ENCODE measurements around the gene ADAMTS7.
"Not testable (repeated sequence)": the region's sequence is repeated elsewhere in the genome, so short reads cannot be mapped to it uniquely, and the experiment has no call there.

ADAMTS7 gene, protein sequence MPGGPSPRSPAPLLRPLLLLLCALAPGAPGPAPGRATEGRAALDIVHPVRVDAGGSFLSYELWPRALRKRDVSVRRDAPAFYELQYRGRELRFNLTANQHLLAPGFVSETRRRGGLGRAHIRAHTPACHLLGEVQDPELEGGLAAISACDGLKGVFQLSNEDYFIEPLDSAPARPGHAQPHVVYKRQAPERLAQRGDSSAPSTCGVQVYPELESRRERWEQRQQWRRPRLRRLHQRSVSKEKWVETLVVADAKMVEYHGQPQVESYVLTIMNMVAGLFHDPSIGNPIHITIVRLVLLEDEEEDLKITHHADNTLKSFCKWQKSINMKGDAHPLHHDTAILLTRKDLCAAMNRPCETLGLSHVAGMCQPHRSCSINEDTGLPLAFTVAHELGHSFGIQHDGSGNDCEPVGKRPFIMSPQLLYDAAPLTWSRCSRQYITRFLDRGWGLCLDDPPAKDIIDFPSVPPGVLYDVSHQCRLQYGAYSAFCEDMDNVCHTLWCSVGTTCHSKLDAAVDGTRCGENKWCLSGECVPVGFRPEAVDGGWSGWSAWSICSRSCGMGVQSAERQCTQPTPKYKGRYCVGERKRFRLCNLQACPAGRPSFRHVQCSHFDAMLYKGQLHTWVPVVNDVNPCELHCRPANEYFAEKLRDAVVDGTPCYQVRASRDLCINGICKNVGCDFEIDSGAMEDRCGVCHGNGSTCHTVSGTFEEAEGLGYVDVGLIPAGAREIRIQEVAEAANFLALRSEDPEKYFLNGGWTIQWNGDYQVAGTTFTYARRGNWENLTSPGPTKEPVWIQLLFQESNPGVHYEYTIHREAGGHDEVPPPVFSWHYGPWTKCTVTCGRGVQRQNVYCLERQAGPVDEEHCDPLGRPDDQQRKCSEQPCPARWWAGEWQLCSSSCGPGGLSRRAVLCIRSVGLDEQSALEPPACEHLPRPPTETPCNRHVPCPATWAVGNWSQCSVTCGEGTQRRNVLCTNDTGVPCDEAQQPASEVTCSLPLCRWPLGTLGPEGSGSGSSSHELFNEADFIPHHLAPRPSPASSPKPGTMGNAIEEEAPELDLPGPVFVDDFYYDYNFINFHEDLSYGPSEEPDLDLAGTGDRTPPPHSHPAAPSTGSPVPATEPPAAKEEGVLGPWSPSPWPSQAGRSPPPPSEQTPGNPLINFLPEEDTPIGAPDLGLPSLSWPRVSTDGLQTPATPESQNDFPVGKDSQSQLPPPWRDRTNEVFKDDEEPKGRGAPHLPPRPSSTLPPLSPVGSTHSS (N-terminal part only)

GRCh38 chr15:78811124-78811824 lies at the start of gene ADAMTS7:
Gene ADAMTS7 (minus strand): TSS chr15:78811464. CDS start chr15:78811220, 244 bp downstream.
- no peaks in the 10 kb centered on the region for H3K36me3 ChIP-seq (ENCODE audit: control insufficient read depth in 2 of 2, insufficient read depth in 2 of 2, low read length in 2 of 2)
- H3K9ac ChIP-seq (ENCODE audit: low read depth in 1 of 2, low read length in 2 of 2): peak within 1 kb of the TSS; percentile 36 to 38
- H3K4me1 ChIP-seq (ENCODE audit: control insufficient read depth in 2 of 2, insufficient read depth in 2 of 2, low read length in 2 of 2): peaks cover 6 to 9% of the 10 kb centered on the region in 2 donors
- H3K9me3 ChIP-seq (ENCODE audit: control insufficient read depth in 2 of 2, low read length in 2 of 2): no peaks in the 10 kb centered on the region
- H3K4me3 ChIP-seq (ENCODE audit: low read length in 2 of 2): peak within 1 kb of the TSS; percentile 55 to 60
- H3K27me3 ChIP-seq (ENCODE audit: control insufficient read depth in 2 of 2, insufficient read depth in 2 of 2, low read length in 2 of 2): peaks cover 16 to 23% of the 10 kb centered on the region in 2 donors
- peak within 1 kb of the TSS in 1 of 2 donors; percentile 43 for H3K27ac ChIP-seq (ENCODE audit: low read depth in 2 of 2, low read length in 2 of 2)

DNA sequence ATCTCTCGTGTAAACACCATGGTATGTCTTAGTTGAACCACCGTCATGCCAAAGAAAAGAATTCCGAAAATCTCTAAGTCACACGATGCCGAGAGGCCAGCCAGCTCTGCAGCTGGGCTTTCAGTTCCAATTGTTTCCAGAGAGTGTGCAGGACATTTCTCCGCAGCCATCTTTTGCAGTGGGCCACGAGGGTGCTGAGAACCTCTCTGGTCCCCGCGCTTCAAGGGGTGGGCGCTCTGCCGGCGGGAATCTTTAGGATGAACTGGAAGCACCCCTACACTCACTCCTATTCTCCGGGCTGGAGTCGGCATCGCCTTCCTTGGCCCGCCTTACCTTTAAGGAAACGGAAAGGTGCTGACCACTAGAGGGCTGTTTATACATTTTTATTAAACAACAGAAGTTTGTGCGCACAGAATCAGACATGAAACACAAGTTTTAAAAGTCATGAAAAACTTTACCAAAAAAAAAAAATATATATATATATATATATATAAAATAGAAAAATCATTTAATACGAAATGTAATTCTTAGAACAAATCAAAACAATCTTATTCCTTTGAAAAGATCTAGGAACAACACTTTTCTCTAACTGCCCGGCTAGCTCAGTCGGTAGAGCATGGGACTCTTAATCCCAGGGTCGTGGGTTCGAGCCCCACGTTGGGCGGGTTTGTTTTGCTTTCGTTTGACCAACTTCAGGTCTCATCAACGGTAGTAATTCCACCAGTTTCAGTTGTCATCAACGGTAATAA lies 48.9 kb upstream of the ADAMTS7 start:
- H3K4me1 ChIP-seq (ENCODE audit: control insufficient read depth in 2 of 2, insufficient read depth in 2 of 2, low read length in 2 of 2): no peaks in the 10 kb centered on the region
- no peaks in the 10 kb centered on the region for H3K9me3 ChIP-seq (ENCODE audit: control insufficient read depth in 2 of 2, low read length in 2 of 2)
- no peaks in the 10 kb centered on the region for H3K36me3 ChIP-seq (ENCODE audit: control insufficient read depth in 2 of 2, insufficient read depth in 2 of 2, low read length in 2 of 2)
- peak overlapping the region; percentile 71 to 78 for H3K4me3 ChIP-seq (ENCODE audit: low read length in 2 of 2)
- H3K9ac ChIP-seq (ENCODE audit: low read depth in 1 of 2, low read length in 2 of 2): peak overlapping the region; percentile 52 to 68
- H3K27ac ChIP-seq (ENCODE audit: low read depth in 2 of 2, low read length in 2 of 2): peak overlapping the region in 1 of 2 donors; percentile 32
- H3K27me3 ChIP-seq (ENCODE audit: control insufficient read depth in 2 of 2, insufficient read depth in 2 of 2, low read length in 2 of 2): no peaks in the 10 kb centered on the region

DNA sequence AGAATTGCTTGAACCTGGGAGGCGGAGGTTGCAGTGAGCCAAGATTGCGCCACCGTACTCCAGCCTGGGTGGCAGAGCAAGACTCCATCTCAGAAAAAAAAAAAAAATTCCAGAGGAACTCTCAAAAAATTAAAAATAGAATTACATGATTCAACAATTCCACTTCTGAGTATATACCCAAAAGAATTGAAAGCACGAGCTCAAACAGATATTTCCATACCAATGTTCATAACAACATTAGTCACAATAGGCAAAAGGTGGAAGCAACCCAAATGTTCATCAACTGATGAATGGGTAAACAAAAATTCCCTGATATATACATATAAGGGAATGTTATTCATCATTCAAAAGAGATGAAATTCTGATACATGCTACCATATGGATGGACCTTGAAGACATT lies 44.5 kb upstream of the ADAMTS7 start:
- H3K9me3 ChIP-seq (ENCODE audit: control insufficient read depth in 2 of 2, low read length in 2 of 2): no peaks in the 10 kb centered on the region
- no peaks in the 10 kb centered on the region for H3K4me1 ChIP-seq (ENCODE audit: control insufficient read depth in 2 of 2, insufficient read depth in 2 of 2, low read length in 2 of 2)
- H3K27ac ChIP-seq (ENCODE audit: low read depth in 2 of 2, low read length in 2 of 2): no peak overlapping the region
- no peaks in the 10 kb centered on the region for H3K36me3 ChIP-seq (ENCODE audit: control insufficient read depth in 2 of 2, insufficient read depth in 2 of 2, low read length in 2 of 2)
- no peaks in the 10 kb centered on the region for H3K27me3 ChIP-seq (ENCODE audit: control insufficient read depth in 2 of 2, insufficient read depth in 2 of 2, low read length in 2 of 2)
- no peak overlapping the region for H3K4me3 ChIP-seq (ENCODE audit: low read length in 2 of 2)
- no peak overlapping the region for H3K9ac ChIP-seq (ENCODE audit: low read depth in 1 of 2, low read length in 2 of 2)

DNA sequence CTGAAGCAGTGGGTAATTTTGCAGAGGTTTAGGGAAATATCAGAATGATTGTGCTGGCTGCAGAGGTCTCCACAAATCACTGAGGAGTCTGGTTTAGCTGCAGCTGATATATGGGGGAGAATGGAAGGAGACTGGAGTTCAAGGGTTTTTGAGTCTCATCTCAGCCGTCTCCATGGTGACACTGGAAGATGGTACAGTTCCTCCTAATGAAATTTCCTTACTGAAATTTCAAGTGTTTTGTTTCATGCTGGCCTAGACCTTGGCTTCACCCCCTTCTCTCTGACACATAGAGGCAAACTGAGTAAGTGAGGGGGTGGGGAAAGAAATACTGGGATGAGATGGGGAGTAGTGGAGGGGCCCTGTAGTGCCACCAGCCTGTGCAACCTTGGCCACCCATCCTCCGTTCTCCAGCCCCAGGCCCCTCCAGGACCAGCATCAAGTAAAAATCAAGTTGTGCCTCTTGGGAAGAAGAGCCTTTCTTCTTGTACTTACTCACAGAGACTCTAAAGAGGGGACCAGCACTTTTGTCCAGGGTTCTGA lies 43.6 kb upstream of the ADAMTS7 start:
- H3K4me1 ChIP-seq (ENCODE audit: control insufficient read depth in 2 of 2, insufficient read depth in 2 of 2, low read length in 2 of 2): no peaks in the 10 kb centered on the region
- no peak overlapping the region for H3K9ac ChIP-seq (ENCODE audit: low read depth in 1 of 2, low read length in 2 of 2)
- no peaks in the 10 kb centered on the region for H3K27me3 ChIP-seq (ENCODE audit: control insufficient read depth in 2 of 2, insufficient read depth in 2 of 2, low read length in 2 of 2)
- no peak overlapping the region for H3K4me3 ChIP-seq (ENCODE audit: low read length in 2 of 2)
- no peak overlapping the region for H3K27ac ChIP-seq (ENCODE audit: low read depth in 2 of 2, low read length in 2 of 2)
- no peaks in the 10 kb centered on the region for H3K9me3 ChIP-seq (ENCODE audit: control insufficient read depth in 2 of 2, low read length in 2 of 2)
- H3K36me3 ChIP-seq (ENCODE audit: control insufficient read depth in 2 of 2, insufficient read depth in 2 of 2, low read length in 2 of 2): no peaks in the 10 kb centered on the region

DNA sequence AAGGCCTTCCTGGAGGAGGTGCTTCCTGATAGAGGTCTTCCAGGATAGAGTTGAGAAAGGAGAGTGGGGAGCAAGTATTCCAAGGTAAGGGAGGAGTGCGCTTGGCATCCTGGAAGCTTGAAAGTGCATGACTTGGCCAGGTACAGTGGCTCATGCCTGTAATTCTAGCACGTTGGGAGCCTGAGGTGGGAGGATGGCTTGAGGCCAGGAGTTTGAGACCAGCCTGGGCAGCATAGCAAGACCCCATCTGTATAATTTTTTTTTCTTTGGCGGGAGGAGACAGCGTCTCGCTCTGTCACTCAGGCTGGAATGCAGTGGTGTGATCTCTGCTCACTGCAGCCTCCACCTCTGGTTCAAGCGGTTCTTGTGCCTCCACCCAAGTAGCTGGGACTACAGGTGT lies 42.2 kb upstream of the ADAMTS7 start:
- Histone ChIP-seq H3K9me3 (ENCODE audit: control insufficient read depth in 2 of 2, low read length in 2 of 2) (no peaks in the 10 kb centered on the region), H3K27me3 (ENCODE audit: control insufficient read depth in 2 of 2, insufficient read depth in 2 of 2, low read length in 2 of 2) (no peaks in the 10 kb centered on the region), H3K36me3 (ENCODE audit: control insufficient read depth in 2 of 2, insufficient read depth in 2 of 2, low read length in 2 of 2) (no peaks in the 10 kb centered on the region), H3K4me1 (ENCODE audit: control insufficient read depth in 2 of 2, insufficient read depth in 2 of 2, low read length in 2 of 2) (no peaks in the 10 kb centered on the region), H3K9ac (ENCODE audit: low read depth in 1 of 2, low read length in 2 of 2) (no peak overlapping the region), H3K4me3 (ENCODE audit: low read length in 2 of 2) (no peak overlapping the region), H3K27ac (ENCODE audit: low read depth in 2 of 2, low read length in 2 of 2) (no peak overlapping the region)

GRCh38 chr15:78850941-78851755 lies 39.9 kb upstream of the ADAMTS7 start:
- no peaks in the 10 kb centered on the region for H3K9me3 ChIP-seq (ENCODE audit: control insufficient read depth in 2 of 2, low read length in 2 of 2)
- H3K4me1 ChIP-seq (ENCODE audit: control insufficient read depth in 2 of 2, insufficient read depth in 2 of 2, low read length in 2 of 2): no peaks in the 10 kb centered on the region
- H3K27me3 ChIP-seq (ENCODE audit: control insufficient read depth in 2 of 2, insufficient read depth in 2 of 2, low read length in 2 of 2): no peaks in the 10 kb centered on the region
- H3K27ac ChIP-seq (ENCODE audit: low read depth in 2 of 2, low read length in 2 of 2): no peak overlapping the region
- H3K4me3 ChIP-seq (ENCODE audit: low read length in 2 of 2): no peak overlapping the region
- H3K9ac ChIP-seq (ENCODE audit: low read depth in 1 of 2, low read length in 2 of 2): no peak overlapping the region
- no peaks in the 10 kb centered on the region for H3K36me3 ChIP-seq (ENCODE audit: control insufficient read depth in 2 of 2, insufficient read depth in 2 of 2, low read length in 2 of 2)

DNA sequence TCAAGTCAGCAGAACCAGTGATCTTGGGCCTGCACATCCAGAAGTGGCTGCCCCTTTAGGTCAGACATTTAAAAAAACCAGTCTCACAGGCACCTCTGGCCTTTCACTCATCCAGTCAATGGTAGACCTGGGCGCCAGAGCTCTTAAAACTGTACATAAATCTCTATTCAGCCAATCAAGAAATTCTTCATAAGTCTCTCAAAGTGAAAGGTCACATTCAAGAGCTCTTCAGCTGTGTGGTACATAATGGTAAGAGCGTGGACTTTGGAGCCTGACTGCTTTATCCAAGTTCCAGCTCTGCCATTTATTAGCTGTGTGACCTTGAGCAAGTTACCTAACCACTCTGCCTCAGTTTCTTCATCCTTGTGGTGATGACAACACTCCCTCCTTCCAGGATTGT lies 39.1 kb upstream of the ADAMTS7 start:
- no peaks in the 10 kb centered on the region for H3K27me3 ChIP-seq (ENCODE audit: control insufficient read depth in 2 of 2, insufficient read depth in 2 of 2, low read length in 2 of 2)
- H3K4me1 ChIP-seq (ENCODE audit: control insufficient read depth in 2 of 2, insufficient read depth in 2 of 2, low read length in 2 of 2): no peaks in the 10 kb centered on the region
- no peak overlapping the region for H3K9ac ChIP-seq (ENCODE audit: low read depth in 1 of 2, low read length in 2 of 2)
- H3K36me3 ChIP-seq (ENCODE audit: control insufficient read depth in 2 of 2, insufficient read depth in 2 of 2, low read length in 2 of 2): no peaks in the 10 kb centered on the region
- H3K4me3 ChIP-seq (ENCODE audit: low read length in 2 of 2): no peak overlapping the region
- no peak overlapping the region for H3K27ac ChIP-seq (ENCODE audit: low read depth in 2 of 2, low read length in 2 of 2)
- H3K9me3 ChIP-seq (ENCODE audit: control insufficient read depth in 2 of 2, low read length in 2 of 2): no peaks in the 10 kb centered on the region

DNA sequence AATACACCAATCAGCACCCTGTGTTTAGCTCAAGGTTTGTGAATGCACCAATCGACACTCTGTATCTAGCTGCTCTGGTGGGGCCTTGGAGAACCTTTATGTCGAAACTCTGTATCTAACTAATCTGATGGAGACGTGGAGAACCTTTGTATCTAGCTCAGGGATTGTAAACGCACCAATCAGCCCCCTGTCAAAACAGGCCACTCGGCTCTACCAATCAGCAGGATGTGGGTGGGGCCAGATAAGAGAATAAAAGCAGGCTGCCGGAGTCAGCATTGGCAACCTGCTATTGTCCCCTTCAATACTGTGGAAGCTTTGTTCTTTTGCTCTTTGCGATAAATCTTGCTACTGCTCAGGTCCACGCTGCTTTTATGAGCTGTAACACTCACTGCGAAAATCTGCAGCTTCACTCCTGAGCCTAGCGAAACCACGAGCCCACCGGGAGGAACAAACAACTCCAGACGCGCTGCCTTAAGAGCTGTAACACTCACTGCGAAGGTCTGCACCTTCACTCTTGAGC lies 36.2 kb upstream of the ADAMTS7 start:
- H3K27me3 ChIP-seq (ENCODE audit: control insufficient read depth in 2 of 2, insufficient read depth in 2 of 2, low read length in 2 of 2); H3K36me3 ChIP-seq (ENCODE audit: control insufficient read depth in 2 of 2, insufficient read depth in 2 of 2, low read length in 2 of 2); H3K4me1 ChIP-seq (ENCODE audit: control insufficient read depth in 2 of 2, insufficient read depth in 2 of 2, low read length in 2 of 2); H3K9ac ChIP-seq (ENCODE audit: low read depth in 1 of 2, low read length in 2 of 2); H3K27ac ChIP-seq (ENCODE audit: low read depth in 2 of 2, low read length in 2 of 2); H3K4me3 ChIP-seq (ENCODE audit: low read length in 2 of 2); H3K9me3 ChIP-seq (ENCODE audit: control insufficient read depth in 2 of 2, low read length in 2 of 2): not testable (repeated sequence)

Data from mucosa of rectum (tissue), 2 donors.